ENCODE data around the gene MELTF. TPM values are rescaled to one million over a fixed set of nuclear protein-coding genes. Genes with fewer than 3 reads are reported as not detected.

The MELTF gene
- total and polyA plus RNA-seq, 2 of the 13 experiments (the other 11 are each of a cell fraction or from before 2014, with no cell fraction given) = 3.2 to 7.5 TPM

DNA sequence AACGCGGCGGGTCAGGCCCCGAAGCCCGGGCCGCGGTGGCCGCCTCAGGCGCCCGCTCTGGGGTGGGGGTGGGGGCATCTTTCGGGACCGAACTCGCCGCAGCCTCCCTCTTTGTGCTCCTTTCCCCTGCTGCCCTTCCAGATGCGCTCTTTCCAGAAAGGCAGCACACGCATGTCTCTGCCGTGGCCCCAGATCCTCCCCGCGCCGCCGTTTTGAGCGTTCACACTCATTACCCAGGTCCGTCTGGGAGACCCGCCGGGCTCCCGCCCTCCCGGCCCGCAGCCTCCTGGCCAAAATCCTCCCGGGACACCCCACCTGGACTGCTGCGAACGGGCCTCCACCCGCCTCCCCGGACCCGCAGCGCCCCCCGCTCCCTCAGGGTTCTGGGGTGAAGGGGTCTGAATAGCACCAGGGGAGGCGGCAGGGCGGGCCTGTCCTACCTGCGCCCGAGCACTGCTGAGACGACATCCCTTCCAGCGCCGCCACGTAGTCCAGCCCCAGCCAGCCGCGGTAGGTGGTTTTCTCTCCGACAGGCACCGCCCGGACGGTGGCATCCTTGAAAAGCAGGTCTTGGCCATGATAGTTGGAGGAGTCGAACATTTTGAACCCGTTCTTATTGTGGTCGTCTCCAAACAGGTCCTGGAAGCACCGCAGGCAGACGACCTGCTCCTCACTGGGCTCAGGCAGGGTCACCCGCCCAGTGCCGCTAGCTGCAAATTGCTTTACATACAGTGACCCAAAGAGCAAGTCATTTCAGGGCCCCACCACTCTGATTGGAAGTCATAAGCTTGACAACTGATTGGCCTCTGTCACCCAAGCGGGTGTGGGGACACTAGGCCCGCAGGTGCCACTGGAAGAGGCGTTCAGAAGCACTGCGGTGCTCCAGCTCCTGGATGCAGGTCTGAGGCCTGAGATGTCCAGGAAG is 25.9 kb downstream of the MELTF start (continued):
- TF ChIP-seq EP300 (IDR thresholded peaks at IDR 0.05; ENCODE audit: low read depth in 2 of 2, low read length in 2 of 2) = no peak
- no peak for TF ChIP-seq EP300 (CRISPR knock-in tag; IDR thresholded peaks at IDR 0.05; ENCODE audit: borderline replicate concordance)
- TF ChIP-seq, protein P1, sequence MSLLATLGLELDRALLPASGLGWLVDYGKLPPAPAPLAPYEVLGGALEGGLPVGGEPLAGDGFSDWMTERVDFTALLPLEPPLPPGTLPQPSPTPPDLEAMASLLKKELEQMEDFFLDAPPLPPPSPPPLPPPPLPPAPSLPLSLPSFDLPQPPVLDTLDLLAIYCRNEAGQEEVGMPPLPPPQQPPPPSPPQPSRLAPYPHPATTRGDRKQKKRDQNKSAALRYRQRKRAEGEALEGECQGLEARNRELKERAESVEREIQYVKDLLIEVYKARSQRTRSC (CRISPR knock-in tag; IDR thresholded peaks at IDR 0.05; ENCODE audit: low read depth) = no peak
- no peak for TF ChIP-seq ZFP36L2 (CRISPR knock-in tag; IDR thresholded peaks at IDR 0.05)
- TF ChIP-seq POLR2A (IDR thresholded peaks at IDR 0.05; ENCODE audit: insufficient read depth in 1 of 2, low read depth in 2 of 2, low read length in 2 of 2) = peak in 1 of 2 experiments; percentile 74; a peak in 3 of 4 replicates
- peak; percentile 31; the same call in 1 of the 2 replicates for TF ChIP-seq ZNF263 (CRISPR knock-in tag; IDR thresholded peaks at IDR 0.05)
- TF ChIP-seq SP5 (CRISPR knock-in tag; IDR thresholded peaks at IDR 0.05; ENCODE audit: borderline replicate concordance, low read depth) = no peak
- TF ChIP-seq ZNF747 (CRISPR knock-in tag; IDR thresholded peaks at IDR 0.05; ENCODE audit: borderline replicate concordance) = no peak
- no peak for TF ChIP-seq ZNF337 (CRISPR knock-in tag; IDR thresholded peaks at IDR 0.05; ENCODE audit: borderline replicate concordance, low read depth)
- TF ChIP-seq ZNF441 (CRISPR knock-in tag; IDR thresholded peaks at IDR 0.05; ENCODE audit: borderline replicate concordance) = no peak
- no peak for TF ChIP-seq ZNF703 (CRISPR knock-in tag; IDR thresholded peaks at IDR 0.05; ENCODE audit: borderline replicate concordance)
- no peak for TF ChIP-seq ZNF557 (CRISPR knock-in tag; IDR thresholded peaks at IDR 0.05)
- no peak for TF ChIP-seq TBX3 (IDR thresholded peaks at IDR 0.05; ENCODE audit: borderline replicate concordance)
- no peak for TF ChIP-seq ZNF644 (CRISPR knock-in tag; IDR thresholded peaks at IDR 0.05; ENCODE audit: low read depth)
- no peak for TF ChIP-seq DMAP1 (CRISPR knock-in tag; IDR thresholded peaks at IDR 0.05)
- TF ChIP-seq MAZ (IDR thresholded peaks at IDR 0.05; ENCODE audit: borderline replicate concordance, low read depth, low read length) = no peak
- no peak for TF ChIP-seq MAZ (CRISPR knock-in tag; IDR thresholded peaks at IDR 0.05; ENCODE audit: low read depth)
- TF ChIP-seq HOXA5 (CRISPR knock-in tag; IDR thresholded peaks at IDR 0.05) = no peak
- no peak for TF ChIP-seq CCDC6 (CRISPR knock-in tag; IDR thresholded peaks at IDR 0.05)
- TF ChIP-seq ZNF451 (CRISPR knock-in tag; IDR thresholded peaks at IDR 0.05) = no peak
- TF ChIP-seq SAFB2 (CRISPR knock-in tag; IDR thresholded peaks at IDR 0.05; ENCODE audit: borderline replicate concordance, low read depth) = no peak
- TF ChIP-seq, protein P2, sequence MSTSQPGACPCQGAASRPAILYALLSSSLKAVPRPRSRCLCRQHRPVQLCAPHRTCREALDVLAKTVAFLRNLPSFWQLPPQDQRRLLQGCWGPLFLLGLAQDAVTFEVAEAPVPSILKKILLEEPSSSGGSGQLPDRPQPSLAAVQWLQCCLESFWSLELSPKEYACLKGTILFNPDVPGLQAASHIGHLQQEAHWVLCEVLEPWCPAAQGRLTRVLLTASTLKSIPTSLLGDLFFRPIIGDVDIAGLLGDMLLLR (CRISPR knock-in tag; IDR thresholded peaks at IDR 0.05) = no peak
- TF ChIP-seq, protein P3, sequence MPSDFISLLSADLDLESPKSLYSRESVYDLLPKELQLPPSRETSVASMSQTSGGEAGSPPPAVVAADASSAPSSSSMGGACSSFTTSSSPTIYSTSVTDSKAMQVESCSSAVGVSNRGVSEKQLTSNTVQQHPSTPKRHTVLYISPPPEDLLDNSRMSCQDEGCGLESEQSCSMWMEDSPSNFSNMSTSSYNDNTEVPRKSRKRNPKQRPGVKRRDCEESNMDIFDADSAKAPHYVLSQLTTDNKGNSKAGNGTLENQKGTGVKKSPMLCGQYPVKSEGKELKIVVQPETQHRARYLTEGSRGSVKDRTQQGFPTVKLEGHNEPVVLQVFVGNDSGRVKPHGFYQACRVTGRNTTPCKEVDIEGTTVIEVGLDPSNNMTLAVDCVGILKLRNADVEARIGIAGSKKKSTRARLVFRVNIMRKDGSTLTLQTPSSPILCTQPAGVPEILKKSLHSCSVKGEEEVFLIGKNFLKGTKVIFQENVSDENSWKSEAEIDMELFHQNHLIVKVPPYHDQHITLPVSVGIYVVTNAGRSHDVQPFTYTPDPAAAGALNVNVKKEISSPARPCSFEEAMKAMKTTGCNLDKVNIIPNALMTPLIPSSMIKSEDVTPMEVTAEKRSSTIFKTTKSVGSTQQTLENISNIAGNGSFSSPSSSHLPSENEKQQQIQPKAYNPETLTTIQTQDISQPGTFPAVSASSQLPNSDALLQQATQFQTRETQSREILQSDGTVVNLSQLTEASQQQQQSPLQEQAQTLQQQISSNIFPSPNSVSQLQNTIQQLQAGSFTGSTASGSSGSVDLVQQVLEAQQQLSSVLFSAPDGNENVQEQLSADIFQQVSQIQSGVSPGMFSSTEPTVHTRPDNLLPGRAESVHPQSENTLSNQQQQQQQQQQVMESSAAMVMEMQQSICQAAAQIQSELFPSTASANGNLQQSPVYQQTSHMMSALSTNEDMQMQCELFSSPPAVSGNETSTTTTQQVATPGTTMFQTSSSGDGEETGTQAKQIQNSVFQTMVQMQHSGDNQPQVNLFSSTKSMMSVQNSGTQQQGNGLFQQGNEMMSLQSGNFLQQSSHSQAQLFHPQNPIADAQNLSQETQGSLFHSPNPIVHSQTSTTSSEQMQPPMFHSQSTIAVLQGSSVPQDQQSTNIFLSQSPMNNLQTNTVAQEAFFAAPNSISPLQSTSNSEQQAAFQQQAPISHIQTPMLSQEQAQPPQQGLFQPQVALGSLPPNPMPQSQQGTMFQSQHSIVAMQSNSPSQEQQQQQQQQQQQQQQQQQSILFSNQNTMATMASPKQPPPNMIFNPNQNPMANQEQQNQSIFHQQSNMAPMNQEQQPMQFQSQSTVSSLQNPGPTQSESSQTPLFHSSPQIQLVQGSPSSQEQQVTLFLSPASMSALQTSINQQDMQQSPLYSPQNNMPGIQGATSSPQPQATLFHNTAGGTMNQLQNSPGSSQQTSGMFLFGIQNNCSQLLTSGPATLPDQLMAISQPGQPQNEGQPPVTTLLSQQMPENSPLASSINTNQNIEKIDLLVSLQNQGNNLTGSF (CRISPR knock-in tag; IDR thresholded peaks at IDR 0.05) = no peak

All from HepG2 (cell line).